ENCODE data around the gene CFTR. TPM values are rescaled to one million over a fixed set of nuclear protein-coding genes. Genes with fewer than 3 reads are reported as not detected.
A peak's percentile ranks its signal among the peaks of the same experiment; 100 is the strongest.

CFTR gene
- total and polyA plus RNA-seq, 2 of the 8 experiments (the other 6 are each of a cell fraction or from before 2014, with no cell fraction given), result 1.2 to 1.6 TPM

- peak overlapping the region; percentile 24 to 60; a peak in 3 of 4 replicates for H3K4me2 ChIP-seq (ENCODE audit: insufficient read depth in 1 of 2, low read depth in 2 of 2, low read length in 2 of 2)
- no peak overlapping the region; the same call in 1 of the 2 replicates for H3K27ac ChIP-seq (ENCODE audit: low read depth, low read length)
- peaks cover 4 to 5% (median 5%) of the 10 kb centered on the region in 4 experiments; a peak in 4 of 7 replicates for H3K4me1 ChIP-seq (replicated peaks in 1 of 4; ENCODE audit: control insufficient read depth in 3 of 4, insufficient read depth in 4 of 4, low read length in 3 of 4)
- no peaks in the 10 kb centered on the region for H3K36me3 ChIP-seq (ENCODE audit: control insufficient read depth in 2 of 4, insufficient read depth in 4 of 4, low read length in 3 of 4)
- H2AFZ ChIP-seq (ENCODE audit: low read length), result no peak overlapping the region
- H3K23ac ChIP-seq (ENCODE audit: insufficient read length), result no peak overlapping the region
- no peak overlapping the region; the same call in 1 of the 2 replicates for H2BK12ac ChIP-seq (ENCODE audit: low read depth, low read length)
- no peaks in the 10 kb centered on the region for H4K20me1 ChIP-seq (replicated peaks in 1 of 2; ENCODE audit: control insufficient read depth in 1 of 2, insufficient read depth in 2 of 2, low read length in 2 of 2)
- DNase-seq (ENCODE audit: low read depth in 1 of 2, low spot score in 2 of 2) (peak in 1 of 2 experiments; percentile 38), FAIRE-seq (peak; percentile 82)
- H3K27me3 ChIP-seq (replicated peaks in 1 of 4; ENCODE audit: control insufficient read depth in 3 of 4, extremely low read depth in 1 of 4, insufficient read depth in 3 of 4, low read length in 3 of 4), result no peaks in the 10 kb centered on the region
- no peak overlapping the region; a peak in 1 of 7 replicates for H3K9ac ChIP-seq (replicated peaks in 1 of 4; ENCODE audit: extremely low read depth in 1 of 4, low read depth in 3 of 4, low read length in 3 of 4)
- no peak overlapping the region for H3K56ac ChIP-seq (replicated peaks; ENCODE audit: insufficient read length, low read depth, low read length)
- H3K79me2 ChIP-seq (ENCODE audit: control insufficient read depth in 1 of 2, insufficient read depth in 2 of 2, low read length in 2 of 2), result no peaks in the 10 kb centered on the region
- ChIA-PET POLR2A (ENCODE audit: partially characterized antibody) (no interaction called here), CTCF (ENCODE audit: partially characterized antibody) (interaction anchor here (1.1 to 2.9 kb wide), 6 partner anchors 8 to 194 kb away, joined by 3 to 12 read pairs (median 4); no protein-coding TSS in a partner anchor)
- no peak overlapping the region for H3K4ac ChIP-seq (replicated peaks; ENCODE audit: insufficient read length, low read depth, low read length)
- H2AK5ac ChIP-seq (ENCODE audit: low read depth, low read length), result no peak overlapping the region
- no peaks in the 10 kb centered on the region for H3K9me3 ChIP-seq (ENCODE audit: insufficient read depth in 2 of 2, low read depth in 1 of 2, low read length in 1 of 2)
- H2BK5ac ChIP-seq (ENCODE audit: low read depth, low read length), result no peak overlapping the region; the same call in 1 of the 2 replicates
- H3K14ac ChIP-seq (ENCODE audit: insufficient read length), result no peak overlapping the region
- H3K4me3 ChIP-seq (ENCODE audit: extremely low read depth in 1 of 4, insufficient read depth in 2 of 4, low read depth in 3 of 4, low read length in 4 of 4), result peak overlapping the region in 1 of 4 experiments; percentile 2; a peak in 1 of 8 replicates
- no peak overlapping the region for H4K5ac ChIP-seq (ENCODE audit: insufficient read length, low read depth, low read length)
- no peaks in the 10 kb centered on the region for H3K23me2 ChIP-seq (ENCODE audit: low read depth, low read length)
- WGBS, 2 experiments (ENCODE audit: extremely low coverage in 1 of 2, insufficient coverage in 1 of 2, insufficient read length in 1 of 2, insufficient replicate concordance in 2 of 2, low coverage in 1 of 2, low lambda C conversion rate in 2 of 2, missing lambda C conversion rate in 1 of 2), result 51% methylated on average over 4 of the region's 4 CpGs; no CpG with 5 or more reads in 1 of the 2 experiments
- no peak overlapping the region; the same call in 1 of the 2 replicates for H2BK20ac ChIP-seq (ENCODE audit: low read length)
- no peak overlapping the region; the same call in 1 of the 2 replicates for H3K18ac ChIP-seq (ENCODE audit: extremely low read depth, low read length)
- no peak overlapping the region for H4K8ac ChIP-seq (ENCODE audit: extremely low read depth, insufficient read depth, low read length)
- peak overlapping the region; percentile 38 for H4K91ac ChIP-seq (replicated peaks; ENCODE audit: insufficient read length, low read length)
- H3K79me1 ChIP-seq (ENCODE audit: low read depth, low read length), result no peaks in the 10 kb centered on the region
- H2BK15ac ChIP-seq (ENCODE audit: low read length), result no peak overlapping the region
- peak overlapping the region; percentile 94 for H2BK120ac ChIP-seq (replicated peaks; ENCODE audit: low read depth, low read length)
- peak; percentile 44; the same call in 1 of the 2 replicates for TF ChIP-seq YY1 (IDR thresholded peaks at IDR 0.05; ENCODE audit: low read depth, low read length)
- TF ChIP-seq TAF1 (IDR thresholded peaks at IDR 0.05; ENCODE audit: low read depth, low read length), result no peak
- 0 out of 2 replicates have a peak, but pooled peaks have one; percentile 9 for TF ChIP-seq MAX (IDR thresholded peaks at IDR 0.05)
- no peak for TF ChIP-seq KDM1A (IDR thresholded peaks at IDR 0.05; ENCODE audit: borderline replicate concordance, low read length)
Observed at GRCh38 chr7:117652943-117653680, 173.3 kb downstream of the CFTR start.
